ENCODE results near the gene PEPD. TPM values are rescaled to one million over a fixed set of nuclear protein-coding genes. Genes with fewer than 3 reads are reported as not detected.

The PEPD gene
- total and polyA plus RNA-seq, 2 donors (not counting 3 experiments of a cell fraction or from before 2014, with no cell fraction given): 73.7 to 126 TPM

GRCh38 chr19:33390908-33391630 is 130.5 kb downstream of the PEPD start:
- Histone ChIP-seq H3K36me3 (ENCODE audit: control insufficient read depth in 2 of 2, extremely low read depth in 1 of 2, insufficient read depth in 2 of 2, low read length in 2 of 2) (peaks cover 0 to 6% of the 10 kb centered on the region in 2 experiments), H4K20me1 (replicated peaks; ENCODE audit: control insufficient read depth, extremely low read depth, insufficient read depth, low read length) (no peaks in the 10 kb centered on the region), H3K79me2 (ENCODE audit: control insufficient read depth, insufficient read depth, low read length) (peaks cover 2% of the 10 kb centered on the region), H3K27ac (ENCODE audit: insufficient read depth, low read depth, low read length) (no peak overlapping the region), H3K9me1 (replicated peaks; ENCODE audit: control insufficient read depth, extremely low read depth, insufficient read depth, low read length) (no peaks in the 10 kb centered on the region), H3K4me1 (ENCODE audit: control insufficient read depth, extremely low read depth, insufficient read depth, low read length) (peaks cover 11% of the 10 kb centered on the region), H3K27me3 (ENCODE audit: control insufficient read depth in 2 of 2, insufficient read depth in 2 of 2, low read length in 2 of 2) (no peaks in the 10 kb centered on the region), H2AFZ (ENCODE audit: low read depth, low read length) (no peak overlapping the region), H3K4me3 (replicated peaks in 1 of 3; ENCODE audit: insufficient read depth in 1 of 3, low read depth in 1 of 3, low read length in 3 of 3) (no peak overlapping the region), H3K4me2 (ENCODE audit: insufficient read depth, low read length) (no peak overlapping the region), H3K9ac (replicated peaks; ENCODE audit: extremely low read depth, insufficient read depth, low read length) (no peak overlapping the region), H3K9me3 (replicated peaks; ENCODE audit: control insufficient read depth, insufficient read depth, low read length) (no peaks in the 10 kb centered on the region)
- DNase-seq (ENCODE audit: low read depth, low spot score): no peak
- BruUV-seq (replicated peaks): no TSS peak
- POLR2A ChIA-PET: interaction anchor here (1.2 kb wide), 1 partner anchor 17 kb away, joined by 3 read pairs; the partner anchor contains the start of gene CEBPG
- FAIRE-seq: no peak
- CTCF ChIA-PET: interaction anchor here (0.6 to 2.7 kb wide), 6 partner anchors 13 to 207 kb away, joined by 3 to 7 read pairs (median 4); no protein-coding TSS in a partner anchor
- intact Hi-C loops (cut with micrococcal nuclease) (no loop called here), dilution Hi-C loops (cut with MboI; ENCODE audit: extremely low pct_ligation_motif_present, low sequenced_read_pairs) (no loop called here)
- TF ChIP-seq JUN (IDR thresholded peaks at IDR 0.05; ENCODE audit: borderline replicate concordance, insufficient read depth, insufficient read length, low read depth): no peak

- no peaks in the 10 kb centered on the region for H3K9me3 ChIP-seq (replicated peaks; ENCODE audit: control insufficient read depth, insufficient read depth, low read length)
- no peak overlapping the region for H3K4me3 ChIP-seq (replicated peaks in 1 of 3; ENCODE audit: insufficient read depth in 1 of 3, low read depth in 1 of 3, low read length in 3 of 3)
- ChIA-PET POLR2A (interaction anchor here (1.2 kb wide), 1 partner anchor 16 kb away, joined by 3 read pairs; the partner anchor contains the start of gene CEBPG), CTCF (interaction anchor here (1.1 to 2.7 kb wide), 3 partner anchors 16 to 153 kb away, joined by 3 to 7 read pairs (median 4); no protein-coding TSS in a partner anchor)
- H2AFZ ChIP-seq (ENCODE audit: low read depth, low read length): no peak overlapping the region
- H3K79me2 ChIP-seq (ENCODE audit: control insufficient read depth, insufficient read depth, low read length): peaks cover 2% of the 10 kb centered on the region
- TF ChIP-seq EZH2 (IDR thresholded peaks at IDR 0.05; ENCODE audit: borderline replicate concordance, low read depth, low read length, severe bottlenecking) (no peak), MAX (IDR thresholded peaks at IDR 0.05; ENCODE audit: insufficient read depth, insufficient read length) (no peak), JUN (IDR thresholded peaks at IDR 0.05; ENCODE audit: borderline replicate concordance, insufficient read depth, insufficient read length, low read depth) (no peak), MYC (IDR thresholded peaks at IDR 0.05; ENCODE audit: low read depth, low read length) (no peak), POLR2AphosphoS5 (IDR thresholded peaks at IDR 0.05; ENCODE audit: insufficient read depth, low read depth, low read length) (no peak), CTCF (IDR thresholded peaks at IDR 0.05; ENCODE audit: extremely low read depth in 1 of 2, insufficient read depth in 1 of 2, low read depth in 1 of 2, low read length in 2 of 2) (no peak), GATA2 (IDR thresholded peaks at IDR 0.05; ENCODE audit: insufficient read depth, insufficient read length, low read depth, low read length) (no peak), POLR2A (IDR thresholded peaks at IDR 0.05; ENCODE audit: low read depth, low read length) (no peak), FOS (IDR thresholded peaks at IDR 0.05; ENCODE audit: borderline replicate concordance, insufficient read depth, low read length) (no peak)
- DNase-seq (ENCODE audit: low read depth, low spot score) (peak; percentile 56), FAIRE-seq (no peak)
- no peak overlapping the region for H3K9ac ChIP-seq (replicated peaks; ENCODE audit: extremely low read depth, insufficient read depth, low read length)
- H3K4me1 ChIP-seq (ENCODE audit: control insufficient read depth, extremely low read depth, insufficient read depth, low read length): peaks cover 7% of the 10 kb centered on the region
- no peak overlapping the region for H3K4me2 ChIP-seq (ENCODE audit: insufficient read depth, low read length)
- no TSS peak for BruUV-seq (replicated peaks)
- no peaks in the 10 kb centered on the region for H4K20me1 ChIP-seq (replicated peaks; ENCODE audit: control insufficient read depth, extremely low read depth, insufficient read depth, low read length)
- peaks cover 0 to 6% of the 10 kb centered on the region in 2 experiments for H3K36me3 ChIP-seq (ENCODE audit: control insufficient read depth in 2 of 2, extremely low read depth in 1 of 2, insufficient read depth in 2 of 2, low read length in 2 of 2)
- H3K27ac ChIP-seq (ENCODE audit: insufficient read depth, low read depth, low read length): no peak overlapping the region
- dilution Hi-C loops (cut with MboI; ENCODE audit: extremely low pct_ligation_motif_present, low sequenced_read_pairs) (no loop called here), intact Hi-C loops (cut with micrococcal nuclease) (no loop called here)
- H3K9me1 ChIP-seq (replicated peaks; ENCODE audit: control insufficient read depth, extremely low read depth, insufficient read depth, low read length): no peaks in the 10 kb centered on the region
- no peaks in the 10 kb centered on the region for H3K27me3 ChIP-seq (ENCODE audit: control insufficient read depth in 2 of 2, insufficient read depth in 2 of 2, low read length in 2 of 2)
Observed at GRCh38 chr19:33390101-33390907, 131.3 kb downstream of the PEPD start.
